Measurements from ENCODE around the gene FARP1. TPM values are rescaled to one million over a fixed set of nuclear protein-coding genes. Genes with fewer than 3 reads are reported as not detected.
"Not testable (repeated sequence)": the region's sequence is repeated elsewhere in the genome, so short reads cannot be mapped to it uniquely, and the experiment has no call there.

Gene FARP1
- total RNA-seq, 2 experiments from 2014 or later, result not detected

GRCh38 chr13:98366959-98367358 lies 224.1 kb downstream of the FARP1 start:
- CTCF ChIA-PET (ENCODE audit: unreplicated experiment), result no interaction called here
- no peak for DNase-seq (ENCODE audit: low spot score)
- Histone ChIP-seq H3K9me3 (ENCODE audit: low read length) (no peaks in the 10 kb centered on the region), H3K36me3 (ENCODE audit: insufficient read depth, low read length) (no peaks in the 10 kb centered on the region), H3K4me2 (ENCODE audit: low read length) (no peak overlapping the region), H3K27ac (ENCODE audit: low read depth, low read length, poor library complexity, severe bottlenecking) (no peak overlapping the region), H3K4me1 (ENCODE audit: insufficient read depth, low read length, poor library complexity, severe bottlenecking) (no peaks in the 10 kb centered on the region), H3K9me2 (ENCODE audit: insufficient read depth, low read length) (no peaks in the 10 kb centered on the region), H4K20me1 (ENCODE audit: insufficient read depth, low read length) (no peaks in the 10 kb centered on the region), H3K4me3 (ENCODE audit: low read depth, low read length, poor library complexity, severe bottlenecking) (no peak overlapping the region), H3K79me2 (ENCODE audit: insufficient read depth, low read depth, low read length) (no peaks in the 10 kb centered on the region), H2AFZ (ENCODE audit: low read length) (no peak overlapping the region)
- BruUV-seq (replicated peaks), result no TSS peak
- TF ChIP-seq EZH2phosphoT487 (IDR thresholded peaks at IDR 0.05; ENCODE audit: borderline replicate concordance, low read depth, low read length) (no peak), CTCF (conservative IDR thresholded peaks at IDR 0.05; ENCODE audit: low read length) (no peak)
- POLR2A ChIA-PET, result no interaction called here
- intact Hi-C loops (cut with micrococcal nuclease; ENCODE audit: unreplicated experiment), result no loop called here

DNA sequence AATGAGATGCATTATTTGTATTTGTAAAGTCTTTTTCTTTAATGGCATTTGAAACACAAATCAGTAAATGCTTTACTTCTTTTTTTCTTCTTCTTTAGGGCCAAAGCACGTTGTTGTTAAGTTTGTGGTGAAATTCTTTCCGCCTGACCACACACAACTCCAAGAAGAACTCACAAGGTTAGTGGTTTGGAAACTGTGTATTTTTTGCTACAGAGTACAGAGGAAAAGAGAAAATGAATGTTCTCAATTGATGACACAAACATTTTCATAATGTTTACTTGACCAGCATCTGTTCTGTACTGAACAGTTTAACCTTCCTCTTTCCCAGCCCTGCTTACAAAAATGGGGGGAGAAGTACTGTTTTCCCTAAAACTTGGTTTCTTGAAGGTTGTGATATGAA lies 225.1 kb downstream of the FARP1 start:
- H3K4me2 ChIP-seq (ENCODE audit: low read length), result no peak overlapping the region
- H4K20me1 ChIP-seq (ENCODE audit: insufficient read depth, low read length), result no peaks in the 10 kb centered on the region
- no peaks in the 10 kb centered on the region for H3K4me1 ChIP-seq (ENCODE audit: insufficient read depth, low read length, poor library complexity, severe bottlenecking)
- H3K9me2 ChIP-seq (ENCODE audit: insufficient read depth, low read length), result no peaks in the 10 kb centered on the region
- no peak overlapping the region for H3K4me3 ChIP-seq (ENCODE audit: low read depth, low read length, poor library complexity, severe bottlenecking)
- BruUV-seq (replicated peaks), result no TSS peak
- intact Hi-C loops (cut with micrococcal nuclease; ENCODE audit: unreplicated experiment), result no loop called here
- CTCF ChIA-PET (ENCODE audit: unreplicated experiment), result no interaction called here
- H3K36me3 ChIP-seq (ENCODE audit: insufficient read depth, low read length), result no peaks in the 10 kb centered on the region
- no peak for DNase-seq (ENCODE audit: low spot score)
- H2AFZ ChIP-seq (ENCODE audit: low read length), result no peak overlapping the region
- no peaks in the 10 kb centered on the region for H3K79me2 ChIP-seq (ENCODE audit: insufficient read depth, low read depth, low read length)
- POLR2A ChIA-PET, result no interaction called here
- H3K9me3 ChIP-seq (ENCODE audit: low read length), result no peaks in the 10 kb centered on the region
- TF ChIP-seq EZH2phosphoT487 (IDR thresholded peaks at IDR 0.05; ENCODE audit: borderline replicate concordance, low read depth, low read length), result no peak
- TF ChIP-seq CTCF (conservative IDR thresholded peaks at IDR 0.05; ENCODE audit: low read length), result no peak
- H3K27ac ChIP-seq (ENCODE audit: low read depth, low read length, poor library complexity, severe bottlenecking), result no peak overlapping the region

GRCh38 chr13:98369520-98369919 lies 226.6 kb downstream of the FARP1 start:
- intact Hi-C loops (cut with micrococcal nuclease; ENCODE audit: unreplicated experiment); H3K4me2 ChIP-seq (ENCODE audit: low read length); H3K27ac ChIP-seq (ENCODE audit: low read depth, low read length, poor library complexity, severe bottlenecking); BruUV-seq (replicated peaks); H3K4me3 ChIP-seq (ENCODE audit: low read depth, low read length, poor library complexity, severe bottlenecking); H4K20me1 ChIP-seq (ENCODE audit: insufficient read depth, low read length); H3K36me3 ChIP-seq (ENCODE audit: insufficient read depth, low read length); H3K9me3 ChIP-seq (ENCODE audit: low read length); H2AFZ ChIP-seq (ENCODE audit: low read length); H3K4me1 ChIP-seq (ENCODE audit: insufficient read depth, low read length, poor library complexity, severe bottlenecking); CTCF ChIA-PET (ENCODE audit: unreplicated experiment); H3K9me2 ChIP-seq (ENCODE audit: insufficient read depth, low read length); DNase-seq (ENCODE audit: low spot score); H3K79me2 ChIP-seq (ENCODE audit: insufficient read depth, low read depth, low read length): not testable (repeated sequence)
- POLR2A ChIA-PET, result interaction anchor here (0.6 kb wide), 1 partner anchor 32 kb away, joined by 4 read pairs; no protein-coding TSS in a partner anchor
